ENCODE data around the gene SLC35E2B.
A peak's percentile ranks its signal among the peaks of the same experiment; 100 is the strongest.

Gene SLC35E2B

DNA sequence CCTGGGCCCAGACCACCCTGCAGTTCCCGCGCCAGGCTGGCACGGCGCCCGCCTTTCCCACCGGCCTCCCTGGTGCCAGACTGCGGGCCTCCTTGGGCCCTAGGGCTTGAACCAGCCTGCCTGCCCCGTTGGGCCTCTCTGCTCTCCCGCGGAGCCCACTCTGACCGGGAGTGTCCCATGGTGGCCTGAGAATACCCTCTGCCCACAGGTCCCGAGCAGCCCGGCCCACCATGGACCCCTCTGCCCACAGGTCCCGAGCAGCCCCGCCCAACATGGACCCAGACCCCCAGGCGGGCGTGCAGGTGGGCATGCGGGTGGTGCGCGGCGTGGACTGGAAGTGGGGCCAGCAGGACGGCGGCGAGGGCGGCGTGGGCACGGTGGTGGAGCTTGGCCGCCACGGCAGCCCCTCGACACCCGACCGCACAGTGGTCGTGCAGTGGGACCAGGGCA, 69.4 kb downstream of the SLC35E2B start:
- DNase-seq, result no peak

DNA sequence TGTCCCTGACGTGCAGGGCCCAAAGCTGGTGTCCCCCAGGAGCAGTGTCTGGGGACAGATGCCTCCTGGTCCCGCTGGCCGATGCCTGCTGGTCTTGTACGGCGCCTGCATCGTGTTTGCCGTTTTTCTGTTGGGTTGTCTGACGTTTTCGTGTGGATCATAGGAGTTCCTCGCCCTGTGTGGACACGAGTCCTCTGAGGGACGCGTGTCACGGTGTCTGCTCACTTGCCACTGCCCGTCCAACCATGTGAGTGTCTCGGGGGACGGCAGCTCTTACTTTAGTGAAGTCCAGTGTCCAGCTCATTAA, 69.9 kb downstream of the SLC35E2B start:
- DNase-seq, result no peak

- no peak for DNase-seq
These were observed 70.4 kb downstream of the SLC35E2B start for GRCh38 chr1:1622010-1622787.

- no peak for DNase-seq
These were observed 71.2 kb downstream of the SLC35E2B start for GRCh38 chr1:1621173-1622009.

GRCh38 chr1:1620433-1621139, 72.0 kb downstream of the SLC35E2B start:
- no peak for DNase-seq

DNA sequence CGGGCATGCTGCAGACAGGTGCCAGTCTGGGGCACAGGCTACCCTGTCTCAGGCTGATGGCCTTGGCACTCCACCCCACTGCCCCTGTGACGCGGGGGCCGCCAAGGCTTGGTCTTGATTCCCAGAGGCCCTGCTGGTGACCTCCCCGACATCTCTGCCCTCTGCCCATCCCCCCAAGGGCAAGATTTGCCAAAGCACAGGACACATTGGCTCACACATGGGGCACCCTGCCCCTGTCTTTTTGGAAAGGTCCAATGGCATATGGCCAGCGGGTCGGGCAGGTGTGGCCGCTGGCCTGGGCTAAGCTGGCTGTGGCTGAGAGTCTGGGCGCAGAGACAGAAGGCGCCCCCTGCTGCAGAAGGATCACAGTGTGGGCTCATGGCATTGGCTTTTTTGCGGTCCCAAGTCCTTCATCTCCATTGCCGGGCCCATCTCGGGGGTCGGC, 72.7 kb downstream of the SLC35E2B start:
- no peak for DNase-seq

DNA sequence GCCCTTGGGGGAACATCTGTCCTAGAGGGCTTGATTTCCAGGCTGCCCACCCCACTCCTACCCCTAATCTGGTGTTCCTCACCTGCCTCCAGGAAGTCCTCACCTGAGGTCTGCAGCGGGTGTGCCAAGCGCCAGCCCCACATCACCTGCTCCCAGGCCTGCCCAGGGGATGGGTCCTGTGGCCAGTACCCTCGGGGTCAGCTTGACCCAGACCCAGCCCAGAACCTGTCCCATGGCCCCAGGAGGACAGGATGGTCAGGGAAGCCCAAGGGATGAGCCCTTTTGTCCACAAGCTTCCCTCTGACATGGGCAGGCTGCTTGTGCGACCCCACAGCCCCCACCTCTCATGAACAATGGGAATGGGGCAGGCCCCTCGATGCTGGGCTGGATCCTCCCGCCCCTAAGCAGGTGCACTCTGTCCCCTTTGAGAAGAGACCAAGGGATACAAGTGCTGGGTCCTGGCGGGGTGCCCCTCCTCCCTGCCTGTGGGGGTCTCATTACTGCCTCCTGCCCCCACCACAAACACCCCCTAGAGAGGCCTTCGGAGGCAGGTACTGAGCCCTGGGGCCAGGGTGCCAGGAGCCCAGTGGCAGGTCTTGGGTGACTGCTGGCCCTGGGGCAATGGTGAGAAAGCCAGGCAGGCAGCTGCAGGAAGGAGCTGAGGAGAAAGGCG, 74.1 kb downstream of the SLC35E2B start:
- no peak for DNase-seq

DNA sequence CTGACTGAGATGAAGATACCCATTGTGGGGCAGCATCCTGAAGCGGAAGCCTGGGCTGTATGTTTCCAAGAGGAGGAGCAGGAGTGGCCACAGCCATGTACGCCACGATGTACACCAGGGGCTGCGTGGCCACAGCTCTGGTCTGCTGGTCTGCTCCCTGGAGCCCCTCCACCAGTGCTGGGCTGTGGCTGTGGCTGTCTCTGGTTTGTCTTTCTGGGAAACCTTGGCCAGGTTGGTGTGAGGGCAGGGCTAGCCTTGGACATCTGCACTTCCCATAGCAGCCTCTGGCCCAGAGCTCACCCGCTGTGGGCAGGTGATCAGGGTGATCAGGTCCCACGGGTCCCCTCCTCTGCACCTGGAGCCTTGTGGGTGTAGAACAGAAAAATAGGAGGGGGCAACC, 74.7 kb downstream of the SLC35E2B start:
- no peak for DNase-seq

DNA sequence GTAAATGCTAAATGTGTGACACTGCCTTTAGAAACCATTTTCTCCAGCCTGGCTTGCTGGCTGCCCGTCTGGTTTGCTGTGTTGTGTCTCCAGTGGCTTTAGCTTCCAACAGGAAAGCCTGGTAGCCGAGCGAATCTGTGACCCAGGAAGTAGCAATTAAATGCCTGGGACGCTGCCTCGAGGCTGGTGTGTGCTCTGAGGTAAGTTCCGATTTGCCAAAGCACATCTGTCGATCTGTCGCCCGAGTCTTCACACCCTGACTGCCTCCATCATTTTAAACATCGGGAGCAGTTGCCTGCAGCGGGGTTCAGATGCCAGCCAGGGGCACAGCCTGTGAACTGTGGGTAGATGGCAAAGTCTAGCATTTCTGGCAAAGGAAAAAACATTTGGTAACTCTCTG, 75.1 kb downstream of the SLC35E2B start:
- DNase-seq, result no peak

DNA sequence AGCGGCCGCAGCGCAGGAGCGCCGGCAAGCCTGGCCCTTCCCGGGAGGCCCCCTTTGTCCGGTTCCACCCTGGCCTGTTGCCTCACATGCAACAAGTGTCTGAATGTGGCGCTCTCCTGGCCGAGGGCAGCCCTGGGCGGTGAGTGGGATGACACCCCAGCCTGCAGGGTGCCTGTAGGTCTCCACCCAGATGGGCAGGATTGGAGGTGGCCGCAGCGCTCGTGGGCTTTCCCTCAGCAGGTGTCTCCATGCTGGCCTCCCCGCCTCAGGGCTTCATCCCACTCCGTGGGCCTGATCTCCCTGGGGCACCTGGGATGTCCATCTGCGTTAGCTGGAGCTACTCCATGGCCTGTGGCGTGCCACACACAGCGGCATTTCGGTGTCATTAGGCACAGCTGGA, 75.8 kb downstream of the SLC35E2B start:
- no peak for DNase-seq

DNA sequence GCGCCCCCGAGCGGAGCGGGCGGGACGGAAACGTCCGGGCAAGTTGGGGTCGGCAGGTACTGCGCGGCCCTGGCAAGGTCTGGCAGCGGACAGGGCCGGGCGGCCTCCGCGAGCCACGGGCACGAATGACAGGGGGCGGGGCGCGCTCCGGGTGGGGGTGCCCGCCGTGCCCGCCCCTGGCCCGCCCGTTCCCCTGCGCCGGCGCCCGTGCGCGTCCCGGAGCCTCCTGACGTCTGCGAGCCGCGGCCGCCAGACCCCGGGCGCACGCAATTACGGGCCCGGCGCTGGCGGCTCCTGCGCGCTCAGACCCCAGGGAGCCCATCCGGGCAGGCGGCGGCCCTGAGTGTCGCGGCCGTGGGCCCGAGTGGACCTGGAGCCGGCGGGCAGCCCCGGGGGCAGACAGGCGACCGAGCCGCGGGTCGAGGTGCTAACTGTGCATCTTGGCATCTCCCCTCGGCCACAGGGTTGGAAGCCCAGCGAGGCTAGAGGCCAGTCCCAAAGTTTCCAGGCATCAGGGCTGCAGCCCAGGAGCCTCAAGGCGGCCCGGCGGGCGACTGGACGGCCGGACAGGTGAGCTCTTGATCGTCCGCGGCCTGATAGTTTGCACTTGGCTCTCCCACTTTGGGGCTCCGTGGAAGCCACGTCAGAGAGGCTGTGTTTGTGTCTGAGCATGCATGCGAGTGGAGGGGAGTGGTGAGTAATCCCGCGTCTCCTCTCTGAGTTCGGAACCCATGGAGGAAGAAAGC, 76.4 kb downstream of the SLC35E2B start:
- DNase-seq, result no peak

DNA sequence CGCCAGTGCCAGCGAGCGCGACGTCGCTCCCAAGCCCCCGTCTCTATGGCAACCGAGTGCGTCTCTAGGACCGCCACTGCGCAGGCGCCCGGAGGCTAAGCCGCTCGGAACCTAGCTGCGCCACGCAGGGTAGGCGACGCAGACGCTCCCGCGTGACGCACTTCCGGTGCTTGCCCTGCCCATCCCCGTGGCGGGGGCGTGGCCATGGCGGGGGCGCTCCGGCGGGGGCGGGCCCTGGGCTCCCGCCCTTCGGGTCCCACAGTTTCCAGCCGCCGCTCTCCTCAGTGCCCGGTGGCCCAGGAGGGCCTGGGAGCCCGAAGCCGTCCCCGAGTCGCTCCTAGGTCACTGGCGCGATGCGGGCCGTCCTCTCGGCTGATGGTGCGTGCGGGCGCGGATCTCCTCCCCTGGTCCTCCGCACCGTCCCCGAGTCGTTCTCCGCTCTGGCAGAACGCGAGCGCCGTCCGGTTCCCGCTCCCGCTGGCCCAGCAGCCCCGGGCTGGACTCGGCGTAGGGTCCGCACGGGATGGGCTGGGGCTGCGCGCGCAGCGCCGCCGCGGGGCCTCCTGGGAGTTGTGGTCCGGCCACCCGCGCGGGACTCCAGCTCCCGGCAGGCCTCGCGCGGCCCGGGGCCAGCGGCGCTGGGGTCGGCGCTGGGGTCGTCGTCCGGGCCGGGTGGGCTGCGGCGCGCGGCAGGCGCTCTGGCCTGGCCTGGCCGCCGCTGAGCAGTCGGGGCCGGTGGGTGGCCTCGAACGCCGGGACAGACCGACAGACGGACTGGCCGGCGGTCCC, 77.1 kb downstream of the SLC35E2B start, which contains the start of gene MIB2:
MIB2 (plus strand) TSS at position 245 of the 789 bp plus-strand sequence. CDS start 7,953 bp downstream, outside the sequence.
- peak; percentile 97 for DNase-seq

DNA sequence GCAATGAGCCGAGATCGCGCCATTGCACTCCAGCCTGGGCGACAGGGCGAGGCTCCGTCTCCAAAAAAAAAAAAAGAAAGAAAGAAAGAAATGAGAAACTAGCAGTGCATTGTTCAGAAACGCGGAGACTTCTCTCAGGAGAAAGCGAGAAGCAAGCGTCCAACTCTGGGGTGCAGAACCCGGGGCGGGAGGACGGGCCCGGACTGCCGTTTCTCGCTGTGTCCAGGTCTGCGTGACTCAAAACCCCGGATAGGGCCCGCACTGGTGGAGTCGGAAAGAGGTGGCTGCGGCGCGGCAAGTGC, 77.7 kb downstream of the SLC35E2B start:
- no peak for DNase-seq

GRCh38 chr1:1614204-1614953, 78.2 kb downstream of the SLC35E2B start:
- DNase-seq, result peak; percentile 37

GRCh38 chr1:1613509-1614082, 79.0 kb downstream of the SLC35E2B start:
- DNase-seq, result no peak

DNA sequence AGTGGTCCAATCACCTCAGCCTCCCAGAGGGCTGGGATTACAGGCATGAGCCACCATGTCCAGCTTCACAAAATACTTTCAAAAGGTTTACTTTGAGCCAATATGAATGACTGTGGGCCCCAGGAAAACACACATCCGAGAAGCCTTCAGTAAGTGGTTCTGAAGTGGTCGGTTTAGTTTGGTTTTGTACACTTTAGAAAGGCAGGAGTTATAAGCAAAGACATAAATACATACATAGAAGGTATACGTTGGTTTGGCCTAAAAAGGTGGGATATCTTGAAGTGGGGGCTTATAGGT, 80.5 kb downstream of the SLC35E2B start:
- DNase-seq, result no peak

DNA sequence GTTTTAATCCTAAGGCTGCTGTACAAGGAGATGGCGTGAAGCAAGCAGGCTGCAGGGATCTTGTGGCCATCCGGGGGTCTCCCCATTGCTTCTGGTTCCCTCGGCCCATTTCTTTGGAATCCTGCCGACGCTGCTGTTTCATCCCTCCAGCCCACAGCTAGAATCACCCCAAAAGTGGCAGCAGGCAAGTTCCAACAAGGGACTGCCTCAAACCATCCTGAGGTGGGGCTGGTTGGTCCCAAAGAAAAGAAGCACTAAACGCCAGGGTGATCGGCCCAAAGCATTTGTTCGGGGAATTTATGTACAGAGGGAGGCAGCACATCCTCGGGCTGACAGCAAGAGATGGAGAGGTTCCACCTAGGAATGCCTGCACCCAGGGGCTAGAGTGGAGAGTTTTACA, 81.8 kb downstream of the SLC35E2B start:
- no peak for DNase-seq

- no peak for DNase-seq
These were observed 82.6 kb downstream of the SLC35E2B start for GRCh38 chr1:1609822-1610485.
